ENCODE data around the gene LEP. TPM values are rescaled to one million over a fixed set of nuclear protein-coding genes. Genes with fewer than 3 reads are reported as not detected.

LEP gene
- total and polyA plus RNA-seq, 12 donors, result under 0.01 to 0.98 (median 0.34) TPM; not detected in 3

GRCh38 chr7:128251337-128251736 is 10.3 kb downstream of the LEP start:
- Histone ChIP-seq H3K27ac (no peak overlapping the region), H3K27me3 (peaks cover 7% of the 10 kb centered on the region), H3K36me3 (replicated peaks in 1 of 2) (no peaks in the 10 kb centered on the region), H3K4me3 (no peak overlapping the region), H3K4me1 (replicated peaks in 1 of 2) (no peaks in the 10 kb centered on the region), H3K9me3 (replicated peaks in 1 of 3) (no peaks in the 10 kb centered on the region)
- no peak for DNase-seq
- intact Hi-C loops (cut with DNase I), result no loop called here
- 62 to 70% (median 65%) methylated on average over 4 of the region's 4 CpGs for WGBS, 4 donors
- no peak for TF ChIP-seq POLR2A (IDR thresholded peaks at IDR 0.05)
- TF ChIP-seq, protein P1, sequence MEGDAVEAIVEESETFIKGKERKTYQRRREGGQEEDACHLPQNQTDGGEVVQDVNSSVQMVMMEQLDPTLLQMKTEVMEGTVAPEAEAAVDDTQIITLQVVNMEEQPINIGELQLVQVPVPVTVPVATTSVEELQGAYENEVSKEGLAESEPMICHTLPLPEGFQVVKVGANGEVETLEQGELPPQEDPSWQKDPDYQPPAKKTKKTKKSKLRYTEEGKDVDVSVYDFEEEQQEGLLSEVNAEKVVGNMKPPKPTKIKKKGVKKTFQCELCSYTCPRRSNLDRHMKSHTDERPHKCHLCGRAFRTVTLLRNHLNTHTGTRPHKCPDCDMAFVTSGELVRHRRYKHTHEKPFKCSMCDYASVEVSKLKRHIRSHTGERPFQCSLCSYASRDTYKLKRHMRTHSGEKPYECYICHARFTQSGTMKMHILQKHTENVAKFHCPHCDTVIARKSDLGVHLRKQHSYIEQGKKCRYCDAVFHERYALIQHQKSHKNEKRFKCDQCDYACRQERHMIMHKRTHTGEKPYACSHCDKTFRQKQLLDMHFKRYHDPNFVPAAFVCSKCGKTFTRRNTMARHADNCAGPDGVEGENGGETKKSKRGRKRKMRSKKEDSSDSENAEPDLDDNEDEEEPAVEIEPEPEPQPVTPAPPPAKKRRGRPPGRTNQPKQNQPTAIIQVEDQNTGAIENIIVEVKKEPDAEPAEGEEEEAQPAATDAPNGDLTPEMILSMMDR (IDR thresholded peaks at IDR 0.05), result no peak

DNA sequence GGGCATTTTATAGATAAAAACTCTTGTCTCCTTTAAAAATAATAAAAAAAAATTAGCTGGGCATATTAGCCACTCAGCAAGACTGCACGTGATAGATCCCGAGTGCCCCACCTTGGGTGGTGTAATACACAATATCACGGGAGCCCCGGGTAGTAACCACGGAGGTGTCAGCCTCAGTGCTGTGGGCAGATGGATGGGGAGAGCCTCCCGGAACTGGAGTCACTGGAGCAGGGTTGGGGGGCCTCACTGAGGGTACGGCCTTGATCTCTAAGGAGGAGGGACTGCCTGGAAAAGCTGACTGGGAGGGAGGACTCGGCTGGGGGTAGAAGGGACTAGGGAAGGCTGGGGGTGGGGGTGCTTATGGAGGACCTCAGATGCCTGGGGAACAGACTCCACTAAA is 12.6 kb downstream of the LEP start:
- Histone ChIP-seq H3K4me3 (no peak overlapping the region), H3K27me3 (peaks cover 7% of the 10 kb centered on the region), H3K9me3 (replicated peaks in 1 of 3) (no peaks in the 10 kb centered on the region), H3K36me3 (replicated peaks in 1 of 2) (no peaks in the 10 kb centered on the region), H3K27ac (no peak overlapping the region), H3K4me1 (replicated peaks in 1 of 2) (no peaks in the 10 kb centered on the region)
- WGBS, 4 donors, result 78 to 88% (median 84%) methylated on average over 8 of the region's 8 CpGs
- intact Hi-C loops (cut with DNase I), result no loop called here
- no peak for DNase-seq
- TF ChIP-seq POLR2A (IDR thresholded peaks at IDR 0.05), result no peak
- TF ChIP-seq, protein P1 (IDR thresholded peaks at IDR 0.05), result no peak

DNA sequence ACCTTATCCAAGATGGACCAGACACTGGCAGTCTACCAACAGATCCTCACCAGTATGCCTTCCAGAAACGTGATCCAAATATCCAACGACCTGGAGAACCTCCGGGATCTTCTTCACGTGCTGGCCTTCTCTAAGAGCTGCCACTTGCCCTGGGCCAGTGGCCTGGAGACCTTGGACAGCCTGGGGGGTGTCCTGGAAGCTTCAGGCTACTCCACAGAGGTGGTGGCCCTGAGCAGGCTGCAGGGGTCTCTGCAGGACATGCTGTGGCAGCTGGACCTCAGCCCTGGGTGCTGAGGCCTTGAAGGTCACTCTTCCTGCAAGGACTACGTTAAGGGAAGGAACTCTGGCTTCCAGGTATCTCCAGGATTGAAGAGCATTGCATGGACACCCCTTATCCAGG is 13.4 kb downstream of the LEP start:
- 76 to 86% (median 81%) methylated on average over 4 to 5 of the region's 5 CpGs for WGBS, 4 donors
- DNase-seq, result no peak

GRCh38 chr7:128255271-128255670 is 14.2 kb downstream of the LEP start:
- Histone ChIP-seq H3K36me3 (replicated peaks in 1 of 2) (no peaks in the 10 kb centered on the region), H3K4me3 (no peak overlapping the region), H3K27ac (no peak overlapping the region), H3K27me3 (peaks cover 7% of the 10 kb centered on the region), H3K9me3 (replicated peaks in 1 of 3) (no peaks in the 10 kb centered on the region), H3K4me1 (replicated peaks in 1 of 2) (no peaks in the 10 kb centered on the region)
- 58 to 76% (median 71%) methylated on average over 2 of the region's 2 CpGs for WGBS, 4 donors
- DNase-seq, result no peak
- TF ChIP-seq, protein P1 (IDR thresholded peaks at IDR 0.05), result no peak
- TF ChIP-seq POLR2A (IDR thresholded peaks at IDR 0.05), result no peak
- intact Hi-C loops (cut with DNase I), result no loop called here

More for the DNA sequence above, 13.4 kb downstream of the LEP start:
- Histone ChIP-seq H3K36me3 (replicated peaks in 1 of 2) (no peaks in the 10 kb centered on the region), H3K4me1 (replicated peaks in 1 of 2) (no peaks in the 10 kb centered on the region), H3K27ac (no peak overlapping the region), H3K9me3 (replicated peaks in 1 of 3) (no peaks in the 10 kb centered on the region), H3K4me3 (no peak overlapping the region), H3K27me3 (peaks cover 7% of the 10 kb centered on the region)
- intact Hi-C loops (cut with DNase I), result no loop called here
- TF ChIP-seq, protein P1 (IDR thresholded peaks at IDR 0.05), result no peak
- TF ChIP-seq POLR2A (IDR thresholded peaks at IDR 0.05), result no peak

Data from adrenal gland (tissue), 12 donors.